GM18909 (cell line): ENCODE measurements around the gene SFXN5.

Experiments used
- ATAC-seq: cut with Tn5 transposase; IDR thresholded peaks from one replicate; pipeline ENCODE4 v1.9.1; 2021; ENCODE audit warnings: mild to moderate bottlenecking; ENCODE audit not compliant: unreplicated experiment, poor library complexity

SFXN5 gene

DNA sequence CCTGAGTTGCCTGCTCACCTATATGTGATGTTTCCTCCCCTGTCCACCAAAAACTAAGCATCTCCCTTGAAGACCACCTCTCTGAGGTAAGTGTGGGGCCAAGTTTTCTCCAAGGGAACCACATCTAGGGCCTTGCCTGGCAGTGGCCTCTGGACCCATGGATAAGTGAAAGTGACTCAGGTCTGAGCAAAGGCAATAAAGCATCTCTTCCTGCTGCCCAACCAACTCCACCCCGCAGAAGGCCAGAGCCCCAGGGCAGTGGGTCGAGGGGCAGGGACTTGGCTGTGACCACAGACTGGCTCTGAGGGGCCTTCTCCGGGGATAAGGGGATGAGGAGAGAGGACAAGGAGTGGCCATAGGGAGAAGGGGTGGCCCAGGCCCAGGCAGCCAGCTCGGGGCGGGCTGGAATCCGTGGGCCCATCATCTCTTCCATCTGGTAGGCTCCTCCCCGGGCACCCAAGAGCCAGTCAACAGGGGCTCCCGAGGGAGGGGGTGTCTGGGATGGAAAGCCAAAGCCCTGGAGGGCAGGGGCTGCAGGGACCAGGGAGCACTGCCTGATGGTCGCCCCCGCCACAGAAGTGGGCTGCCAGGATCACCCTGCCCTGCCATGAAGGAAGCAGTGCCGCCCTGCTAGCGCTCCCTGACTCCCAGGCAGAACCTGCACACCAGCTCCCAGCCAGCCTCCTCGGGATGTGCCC lies 120.8 kb downstream of the SFXN5 start:
- ATAC-seq, result no peak

DNA sequence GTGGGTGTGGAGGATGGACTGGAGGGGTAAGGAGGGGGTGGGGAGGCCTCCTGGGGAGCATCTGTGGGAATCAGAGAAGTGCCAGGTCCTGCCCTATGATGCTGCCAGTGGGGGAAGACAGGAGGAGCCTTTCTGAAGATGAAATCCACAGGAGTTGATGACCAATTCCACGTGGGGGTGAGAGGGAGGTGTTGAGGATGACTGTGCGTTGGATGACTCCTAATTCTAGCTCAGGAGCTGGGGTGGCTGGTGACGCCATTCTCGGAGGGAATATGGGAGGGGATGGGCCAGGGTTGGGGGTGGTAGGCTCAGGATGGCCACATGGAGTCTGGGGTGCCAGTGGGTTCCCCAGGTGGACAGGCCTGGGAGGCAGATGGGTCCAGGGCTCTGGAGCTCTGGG lies 121.9 kb downstream of the SFXN5 start:
- no peak for ATAC-seq

DNA sequence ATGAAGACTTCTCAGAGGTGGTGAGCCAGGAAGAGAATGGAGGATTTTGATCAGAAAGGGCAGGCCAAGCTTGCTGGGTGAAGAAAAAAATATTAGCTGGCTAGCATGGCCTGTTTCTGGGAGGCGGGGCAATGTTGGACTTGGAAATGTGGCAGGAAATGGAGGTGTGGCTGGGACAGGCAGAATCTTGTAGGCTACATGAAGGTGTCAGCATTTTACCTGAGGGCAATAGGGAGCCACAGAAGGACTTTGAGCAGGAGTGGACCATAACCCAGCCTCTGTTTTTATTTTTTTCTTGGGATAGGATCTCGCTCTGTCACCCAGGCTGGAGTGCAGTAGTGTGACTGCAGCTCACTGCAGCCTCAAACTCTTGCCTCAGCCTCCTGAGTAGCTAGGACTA lies 122.5 kb downstream of the SFXN5 start:
- no peak for ATAC-seq

DNA sequence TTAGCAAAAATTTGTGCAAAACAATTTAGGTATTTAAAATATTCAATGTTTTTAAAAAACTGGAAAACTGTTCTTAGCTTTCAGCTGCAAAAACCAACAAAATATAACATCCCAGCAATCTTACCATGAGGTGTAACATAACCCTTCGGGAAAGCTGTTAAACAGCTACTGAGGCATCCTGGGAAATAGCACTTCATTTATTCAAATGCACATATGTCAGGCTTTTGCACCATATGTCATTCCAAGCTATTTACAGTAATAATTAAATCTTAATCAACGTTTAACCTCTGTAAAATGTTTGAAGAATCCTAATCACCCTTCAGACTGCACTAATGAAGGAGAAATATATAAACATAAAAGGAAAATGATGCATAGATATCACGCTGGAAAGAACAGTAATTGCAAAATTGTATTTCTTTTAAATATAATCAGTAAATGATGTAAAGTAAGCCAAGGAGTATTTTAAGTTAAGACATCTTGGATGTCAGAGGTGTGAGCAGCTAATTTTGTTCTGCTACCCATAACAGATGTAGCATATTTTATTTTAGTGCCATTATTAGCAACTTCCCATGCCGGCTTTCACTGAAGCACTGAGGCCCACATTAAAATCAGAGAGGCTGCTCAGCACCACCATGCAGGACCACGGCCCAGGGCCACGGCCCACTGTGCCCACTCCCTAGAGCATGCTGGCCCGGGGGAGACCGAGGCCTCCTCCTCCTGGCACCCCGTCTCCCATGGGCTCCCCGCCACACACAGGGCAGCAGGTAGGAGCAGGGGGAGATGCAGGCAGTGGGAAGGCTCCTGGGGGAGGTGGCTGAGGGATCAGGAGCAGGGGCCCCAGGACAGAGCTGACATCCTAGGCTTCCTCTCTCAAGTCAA lies 123.3 kb downstream of the SFXN5 start:
- ATAC-seq, result no peak

DNA sequence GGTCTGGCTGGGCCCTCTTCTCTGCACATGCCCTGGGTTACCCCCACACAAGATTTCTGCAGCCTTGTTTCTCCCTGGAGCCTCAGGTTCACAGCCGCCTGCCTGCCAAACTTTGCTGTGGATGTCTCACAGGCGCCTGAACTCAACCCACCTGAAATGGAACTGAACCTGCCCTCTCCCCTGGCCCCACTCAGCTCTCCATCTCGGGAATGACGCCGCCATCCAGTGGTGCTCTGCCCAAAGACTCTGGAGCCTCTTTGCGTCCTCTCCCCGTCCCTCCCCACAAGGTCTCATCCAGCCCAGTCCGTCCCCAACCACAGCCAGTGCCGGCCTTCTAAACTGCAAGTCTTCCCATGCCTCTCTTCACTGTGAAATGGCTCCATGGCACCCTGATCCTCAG lies 125.0 kb downstream of the SFXN5 start:
- no peak for ATAC-seq

DNA sequence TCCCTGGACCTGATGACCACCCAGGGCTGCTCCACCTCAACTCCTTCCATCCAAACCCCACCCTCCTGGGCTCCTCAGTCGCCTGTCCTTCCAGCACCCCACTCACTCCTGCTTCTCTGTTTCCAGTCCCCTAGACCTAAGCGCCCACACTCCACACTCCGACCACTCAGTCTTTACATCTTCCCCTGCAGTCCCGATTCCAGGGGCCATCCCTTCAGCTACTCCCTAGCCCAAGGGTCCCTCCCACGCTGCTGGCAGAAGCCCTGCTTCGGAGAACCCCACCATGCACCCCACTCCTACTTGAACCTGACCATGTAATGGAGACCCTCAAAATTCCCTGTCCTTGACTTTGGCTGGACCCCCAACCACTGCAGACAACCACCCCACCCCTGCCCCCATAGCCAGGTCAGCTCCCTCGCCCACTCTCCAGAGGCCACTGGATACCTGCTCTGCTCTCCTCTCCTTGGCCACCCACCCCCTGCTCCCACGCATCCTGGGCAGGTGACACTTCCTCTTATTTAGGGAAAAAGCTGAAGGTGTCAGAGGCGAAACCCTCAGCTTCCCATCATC lies 126.0 kb downstream of the SFXN5 start:
- no peak for ATAC-seq

DNA sequence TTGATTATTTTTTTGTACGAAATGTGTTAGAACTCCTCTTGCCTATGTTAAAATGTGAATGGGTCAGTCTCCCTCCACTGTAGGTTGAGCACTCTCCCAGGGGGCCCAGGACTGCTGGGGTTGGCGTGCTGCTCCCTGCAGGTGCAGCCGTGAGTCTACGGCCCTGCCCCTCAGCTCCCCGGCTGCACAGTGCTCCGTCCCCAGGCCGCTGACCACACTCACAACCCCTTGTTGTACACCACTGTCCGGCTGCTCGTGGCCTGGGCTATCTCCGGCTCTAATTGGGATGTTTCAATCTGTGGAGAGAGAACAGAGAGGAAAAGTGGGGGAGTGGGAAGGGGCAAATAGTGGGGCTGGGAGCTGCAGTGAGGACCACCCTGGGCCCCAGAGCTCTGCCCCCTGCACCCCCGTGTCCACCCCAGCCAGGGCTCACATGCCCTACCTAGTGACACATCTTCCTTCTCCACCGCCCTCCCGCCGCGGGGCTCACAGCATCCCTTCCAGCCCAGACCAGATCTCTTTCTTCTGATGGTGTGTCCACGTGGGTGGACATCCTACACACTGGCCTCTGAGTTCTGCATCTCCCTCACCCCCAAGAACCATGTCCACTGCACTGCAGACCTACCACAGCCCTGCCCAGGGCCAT lies 126.6 kb downstream of the SFXN5 start:
- ATAC-seq, result no peak

DNA sequence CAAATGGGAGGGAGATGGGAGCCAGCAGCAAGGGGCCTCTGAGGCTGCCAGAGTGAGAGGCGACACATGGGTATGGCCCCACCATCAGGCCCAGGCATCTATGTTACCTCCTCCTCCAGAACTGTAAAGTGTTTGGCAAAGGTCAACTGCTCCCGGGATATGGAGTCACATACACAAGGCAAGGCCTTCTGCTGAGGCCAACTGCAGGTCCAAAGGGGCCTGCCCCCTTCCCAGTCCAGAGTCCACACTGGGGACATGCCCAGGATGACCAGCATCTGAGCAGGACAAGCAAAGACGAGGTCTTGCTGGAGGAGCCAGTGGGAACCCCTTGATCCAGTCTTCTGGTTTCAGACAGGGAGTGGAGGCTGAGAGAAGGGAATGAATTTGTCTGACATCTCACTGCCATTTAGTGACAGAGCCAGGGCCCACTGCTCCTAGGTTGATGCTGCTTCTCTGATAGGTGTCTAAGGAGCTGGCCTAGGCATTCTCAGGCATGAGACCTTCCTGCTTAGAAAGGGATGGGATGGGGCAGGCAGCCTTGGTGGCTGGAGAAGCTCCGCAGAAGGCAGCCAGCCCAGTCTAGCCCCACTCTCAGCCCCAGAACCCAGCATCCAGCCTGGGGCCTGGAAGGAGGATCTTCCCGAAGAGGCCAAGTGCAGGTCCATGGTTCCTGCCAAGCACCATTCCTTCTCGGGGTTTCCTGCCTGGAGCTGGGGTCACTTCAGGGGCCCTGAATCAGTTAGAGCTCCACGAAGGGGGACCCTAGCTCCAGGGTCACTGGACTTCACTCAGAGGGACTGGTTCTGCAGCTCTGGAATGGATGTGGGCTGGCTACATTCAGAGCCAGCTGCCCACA lies 127.7 kb downstream of the SFXN5 start:
- ATAC-seq, result no peak

DNA sequence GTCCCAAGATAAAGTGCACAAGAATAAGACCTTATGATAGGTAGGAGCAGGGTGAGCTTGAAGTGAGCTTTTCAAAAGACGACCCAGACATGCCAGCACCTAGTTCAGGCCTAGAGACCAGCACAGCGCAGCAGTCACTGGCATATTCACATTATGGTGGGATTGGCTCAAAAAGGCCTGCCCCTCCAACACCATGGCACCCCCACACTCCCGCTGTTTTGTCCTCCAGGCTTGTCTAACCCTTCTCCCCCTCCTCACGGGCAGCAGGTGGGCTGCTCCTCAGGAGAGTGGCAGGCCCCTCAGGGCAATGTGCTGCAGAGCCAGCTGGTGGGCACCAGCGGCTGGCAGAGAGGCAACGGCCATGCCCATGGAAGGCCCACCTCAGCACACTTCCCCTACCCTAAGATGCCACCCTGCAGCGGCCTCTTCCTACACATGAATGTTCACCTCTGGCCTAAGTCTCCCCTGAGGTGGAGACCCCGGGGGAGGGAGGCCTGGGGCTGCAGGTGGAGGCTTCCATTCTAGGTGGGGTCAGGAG lies 128.6 kb downstream of the SFXN5 start:
- ATAC-seq, result no peak

DNA sequence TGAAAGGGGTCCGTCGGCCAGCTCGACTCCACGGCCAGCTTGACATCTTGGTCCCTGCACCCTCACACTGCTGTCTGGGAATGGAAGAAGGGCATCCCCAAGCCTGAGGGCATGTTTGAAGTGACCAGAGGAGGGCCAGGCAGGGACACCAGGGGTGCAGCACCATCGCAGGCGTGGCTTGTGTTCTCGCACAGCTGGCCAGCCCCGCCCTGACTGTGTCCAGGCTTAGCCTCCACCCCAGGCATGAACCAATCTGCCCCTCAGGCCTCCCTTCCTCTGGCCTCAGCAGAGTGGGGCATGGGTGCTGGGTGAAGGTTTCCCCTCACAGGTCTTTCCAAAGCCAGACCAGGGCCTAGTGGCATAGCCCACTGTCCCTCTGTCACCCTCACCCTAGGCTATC lies 129.2 kb downstream of the SFXN5 start:
- ATAC-seq, result no peak

DNA sequence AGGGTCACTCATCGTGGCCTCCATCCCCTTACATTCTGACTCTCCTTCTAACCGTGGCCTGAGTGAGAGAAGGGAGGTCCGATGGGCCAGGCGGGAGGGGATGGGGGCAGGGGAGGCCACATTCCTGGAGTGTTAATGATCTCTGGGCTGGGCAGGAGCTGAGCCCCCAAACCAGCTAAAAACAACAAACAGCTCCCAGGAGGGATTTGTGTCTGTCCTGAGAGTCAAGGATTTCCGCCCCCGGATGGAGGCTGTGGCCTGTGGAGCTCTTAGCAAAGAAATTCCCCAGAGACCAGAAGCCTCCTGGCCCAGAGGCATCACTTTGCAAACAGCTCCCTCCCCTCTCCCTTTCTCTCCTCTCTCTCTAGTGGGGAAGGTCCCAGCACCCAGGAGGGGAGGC lies 130.7 kb downstream of the SFXN5 start:
- ATAC-seq, result no peak

DNA sequence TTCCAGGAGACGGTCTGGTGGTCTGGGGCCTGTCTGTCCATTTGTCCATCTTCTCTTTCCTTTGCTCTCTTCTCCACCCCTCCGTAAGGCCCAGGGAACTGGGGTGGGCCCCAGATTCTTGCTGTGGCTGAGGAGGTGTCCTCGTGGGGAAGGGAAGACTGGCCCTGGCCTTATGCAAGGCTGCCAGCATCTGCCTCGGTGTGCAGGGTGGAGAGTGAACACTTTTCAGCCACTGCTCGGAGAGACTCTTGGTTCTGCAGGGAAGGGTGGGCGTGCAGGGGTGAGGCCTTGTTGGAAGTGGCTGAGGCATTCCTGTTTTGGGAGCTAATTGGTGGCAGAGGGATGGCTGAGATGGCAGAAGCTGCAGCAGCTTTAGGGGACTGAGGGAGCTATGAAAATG lies 131.2 kb downstream of the SFXN5 start:
- no peak for ATAC-seq

DNA sequence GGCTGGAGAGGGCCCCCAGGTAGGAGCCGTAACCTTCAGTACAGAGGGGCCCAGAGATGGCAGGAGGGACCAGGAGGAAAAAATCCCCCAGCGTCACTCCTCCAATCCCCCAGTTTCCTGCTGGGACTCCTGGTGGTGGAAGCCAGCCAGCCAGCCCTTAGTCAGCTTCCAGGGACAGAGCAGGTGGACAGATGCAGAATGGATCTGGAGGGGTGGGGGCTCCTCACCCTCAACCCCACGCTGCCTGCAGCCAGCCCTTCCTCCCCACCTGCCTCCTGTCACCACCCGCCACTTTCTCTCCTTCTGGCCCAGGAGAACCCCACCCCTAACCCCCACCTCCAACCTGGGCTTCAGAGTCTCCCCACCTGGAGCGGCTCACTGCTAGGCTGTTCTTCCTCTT lies 133.1 kb downstream of the SFXN5 start:
- no peak for ATAC-seq

DNA sequence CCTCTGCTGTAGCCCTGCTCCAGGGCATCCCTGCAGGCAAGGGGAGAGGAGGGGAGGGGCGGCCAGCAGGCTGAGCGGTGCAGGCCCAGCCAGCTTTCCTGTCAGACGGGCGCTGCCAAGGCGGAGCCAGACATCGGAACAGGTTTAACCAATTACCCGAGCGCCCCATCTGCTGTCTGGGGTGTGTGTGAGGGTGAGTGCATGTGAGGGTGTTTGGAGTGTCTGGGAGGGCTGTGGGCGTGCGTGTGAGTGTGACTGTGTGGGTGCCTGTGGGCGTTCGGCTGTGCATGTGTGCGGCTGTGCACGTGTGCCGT lies 134.2 kb downstream of the SFXN5 start:
- no peak for ATAC-seq

DNA sequence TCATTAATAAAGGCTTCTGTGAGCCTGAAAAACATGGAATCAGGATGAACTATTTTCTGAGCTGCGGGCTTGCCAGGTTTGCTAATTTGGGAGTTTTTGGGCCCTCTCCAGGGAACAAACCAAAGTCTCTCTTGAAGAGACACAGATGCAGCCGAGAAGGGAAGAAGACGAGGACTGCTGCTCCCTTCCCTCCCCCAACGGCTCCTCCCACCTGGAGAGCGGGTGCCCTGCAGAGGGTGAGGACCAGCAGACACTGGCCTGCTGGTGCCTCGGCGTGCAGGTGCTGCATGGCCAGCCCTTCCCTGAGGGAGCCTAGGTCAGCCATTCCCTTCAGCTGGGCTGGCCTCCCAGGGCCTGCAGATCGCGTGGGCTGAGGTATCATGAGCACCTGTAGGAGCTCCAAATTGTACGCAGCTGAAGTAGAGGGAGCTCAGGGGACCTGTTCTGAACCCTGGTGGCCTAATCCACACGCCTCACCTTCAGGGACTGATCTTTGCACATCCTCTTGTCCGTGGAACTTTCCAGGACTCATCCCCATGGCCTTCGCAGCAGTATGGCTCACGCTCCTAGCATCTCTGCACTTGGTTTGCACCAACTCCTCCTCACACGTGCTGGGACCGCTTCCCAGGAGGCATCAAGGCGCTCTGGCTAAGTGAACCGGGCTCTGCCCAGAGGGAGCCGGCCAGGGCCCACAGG lies 134.7 kb downstream of the SFXN5 start:
- no peak for ATAC-seq

DNA sequence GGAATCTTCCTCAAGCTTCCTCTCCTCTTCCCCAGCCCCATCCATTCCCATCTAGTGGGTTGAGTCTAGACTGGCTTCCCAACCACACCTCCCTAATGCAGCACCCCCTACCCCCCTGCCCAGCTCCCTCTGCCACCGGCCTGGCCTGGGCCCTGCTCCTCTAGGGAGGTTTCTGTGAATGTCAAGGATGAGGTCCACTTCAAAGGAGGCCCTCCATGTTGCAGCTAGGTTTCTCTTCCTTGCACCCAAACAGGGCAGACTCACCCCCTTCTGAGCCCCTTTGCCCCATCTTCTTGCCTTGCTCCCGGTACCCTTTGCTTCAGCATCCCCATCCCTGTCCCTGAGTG lies 135.9 kb downstream of the SFXN5 start:
- ATAC-seq, result no peak

DNA sequence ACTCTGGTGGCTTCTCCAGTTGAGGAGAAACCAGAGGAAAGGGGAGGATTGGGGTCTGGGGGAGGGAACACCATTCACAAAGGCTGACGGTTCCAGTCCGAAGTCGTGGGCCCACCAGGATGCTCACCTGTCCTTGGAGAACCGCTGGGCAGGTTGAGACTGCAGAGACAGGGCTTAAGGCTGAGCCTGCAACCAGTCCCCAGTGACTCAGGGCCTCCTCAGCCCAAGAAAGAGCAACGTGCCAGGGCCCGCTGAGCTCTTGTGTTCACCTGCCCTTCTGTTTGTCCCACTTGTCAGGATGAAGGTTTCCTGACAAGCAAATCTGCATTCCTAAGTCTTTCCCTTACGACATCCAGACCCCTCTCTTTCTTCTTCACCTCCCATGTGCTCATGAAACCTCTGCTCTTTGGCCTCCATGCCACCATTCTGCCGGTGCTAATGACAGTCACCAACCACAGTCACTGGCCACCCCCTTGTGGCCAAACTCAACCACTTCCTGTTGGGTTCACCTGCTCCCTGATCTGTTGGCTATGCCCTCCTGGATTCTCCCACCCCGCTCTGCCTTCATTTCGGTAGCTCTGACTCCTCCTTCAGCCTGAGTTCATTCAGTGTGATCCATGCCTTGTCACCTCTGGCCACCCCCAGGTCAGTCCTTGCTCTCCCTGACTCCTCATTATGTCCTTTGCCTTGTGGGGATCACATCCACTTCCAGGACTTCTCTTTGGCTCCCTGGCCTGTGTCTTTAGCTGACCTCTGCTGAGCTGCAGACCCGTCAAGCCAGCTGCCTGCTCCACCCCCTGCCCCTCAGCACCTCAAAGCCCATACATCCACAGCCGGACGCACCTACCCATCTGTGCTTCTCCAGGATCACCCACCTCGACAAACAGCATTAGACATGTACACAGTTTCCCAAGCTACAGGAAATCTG lies 136.6 kb downstream of the SFXN5 start:
- ATAC-seq, result peak; percentile 70

DNA sequence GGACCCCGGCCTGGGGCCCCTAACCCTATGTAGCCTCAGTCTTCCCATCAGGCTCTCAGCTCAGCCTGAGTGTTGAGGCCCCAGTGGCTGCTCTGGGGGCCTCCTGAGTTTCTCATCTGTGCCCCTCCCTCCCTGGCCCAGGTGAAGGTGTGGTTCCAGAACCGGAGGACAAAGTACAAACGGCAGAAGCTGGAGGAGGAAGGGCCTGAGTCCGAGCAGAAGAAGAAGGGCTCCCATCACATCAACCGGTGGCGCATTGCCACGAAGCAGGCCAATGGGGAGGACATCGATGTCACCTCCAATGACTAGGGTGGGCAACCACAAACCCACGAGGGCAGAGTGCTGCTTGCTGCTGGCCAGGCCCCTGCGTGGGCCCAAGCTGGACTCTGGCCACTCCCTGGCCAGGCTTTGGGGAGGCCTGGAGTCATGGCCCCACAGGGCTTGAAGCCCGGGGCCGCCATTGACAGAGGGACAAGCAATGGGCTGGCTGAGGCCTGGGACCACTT lies 137.8 kb downstream of the SFXN5 start:
- no peak for ATAC-seq
